BE2C (cell line): ENCODE results near the gene ZMAT5.
A peak's percentile ranks its signal among the peaks of the same experiment; 100 is the strongest.

Experiments
- DNase-seq: peaks from one replicate; pipeline ENCODE4 v3.0.0-alpha.2; 2020
- H3K27me3 ChIP-seq: fragments of 250-450 bp; sonication (Bioruptor Pico); 2 replicates; pipeline ENCODE4 v1.5.1; 2020; ENCODE audit warnings: mild to moderate bottlenecking
- H3K36me3 ChIP-seq: fragments of 250-450 bp; sonication (Bioruptor Pico); 2 replicates; pipeline ENCODE4 v1.5.1; 2020; ENCODE audit warnings: mild to moderate bottlenecking
- H3K4me1 ChIP-seq: fragments of 250-450 bp; sonication (Bioruptor Pico); 2 replicates; pipeline ENCODE4 v1.5.1; 2020
- H3K4me3 ChIP-seq: 2 replicates; pipeline ENCODE4 v1.5.1; 2011; ENCODE audit warnings: low read depth, low read length
- H3K9me3 ChIP-seq: fragments of 250-450 bp; sonication (Bioruptor Pico); 2 replicates; pipeline ENCODE4 v1.5.1; 2020
- TF ChIP-seq, protein P1 (sequence below): IDR thresholded peaks from 2 replicates; pipeline ENCODE4 v1.5.1; 2012; ENCODE audit warnings: mild to moderate bottlenecking, low read depth, low read length

The ZMAT5 gene

DNA sequence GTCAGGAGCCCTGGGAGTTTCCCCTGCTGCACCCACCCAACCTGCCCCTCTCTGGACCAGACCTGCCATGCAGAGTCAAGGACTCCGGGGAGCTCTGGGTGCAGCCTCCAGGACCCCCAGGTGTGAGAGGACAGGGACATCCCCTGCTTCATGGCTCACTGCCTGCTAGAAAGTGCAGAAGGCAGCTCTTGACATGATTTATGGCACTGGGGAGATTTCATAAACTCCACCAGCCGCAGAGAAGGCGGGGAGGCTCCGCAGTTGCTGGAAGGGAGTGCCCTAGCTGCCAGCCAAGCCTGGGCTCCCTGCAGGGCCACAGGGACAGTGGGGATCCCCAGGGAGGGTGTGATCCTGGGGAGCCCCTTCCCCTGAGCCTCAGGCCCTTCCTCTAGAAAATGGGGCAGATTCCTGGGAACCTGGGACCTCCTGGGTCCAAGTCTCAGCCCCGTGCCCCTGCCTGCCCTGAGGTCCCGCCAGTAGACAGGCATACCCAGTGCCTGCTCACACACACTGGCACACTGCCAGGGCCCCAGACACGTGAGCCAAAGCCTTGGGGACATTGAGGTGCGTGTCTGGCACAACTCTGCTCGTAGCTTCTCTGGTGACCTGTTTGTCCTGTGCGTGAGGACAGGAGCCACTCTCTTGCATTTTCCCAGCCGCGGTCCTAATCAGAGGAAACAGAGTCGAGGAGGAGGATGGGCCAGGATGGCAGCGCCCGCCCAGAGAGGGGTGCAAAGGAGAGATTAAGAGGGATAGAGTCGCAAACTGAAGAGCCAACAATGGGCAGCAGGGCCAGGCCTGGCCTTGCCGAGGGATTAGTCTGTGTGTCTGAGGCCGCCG is 33.2 kb downstream of the ZMAT5 start:
- Histone ChIP-seq H3K4me1 (peaks cover 19% of the 10 kb centered on the region), H3K9me3 (no peaks in the 10 kb centered on the region), H3K4me3 (peak overlapping the region; percentile 31), H3K36me3 (no peaks in the 10 kb centered on the region), H3K27me3 (no peaks in the 10 kb centered on the region)
- TF ChIP-seq, protein P1, sequence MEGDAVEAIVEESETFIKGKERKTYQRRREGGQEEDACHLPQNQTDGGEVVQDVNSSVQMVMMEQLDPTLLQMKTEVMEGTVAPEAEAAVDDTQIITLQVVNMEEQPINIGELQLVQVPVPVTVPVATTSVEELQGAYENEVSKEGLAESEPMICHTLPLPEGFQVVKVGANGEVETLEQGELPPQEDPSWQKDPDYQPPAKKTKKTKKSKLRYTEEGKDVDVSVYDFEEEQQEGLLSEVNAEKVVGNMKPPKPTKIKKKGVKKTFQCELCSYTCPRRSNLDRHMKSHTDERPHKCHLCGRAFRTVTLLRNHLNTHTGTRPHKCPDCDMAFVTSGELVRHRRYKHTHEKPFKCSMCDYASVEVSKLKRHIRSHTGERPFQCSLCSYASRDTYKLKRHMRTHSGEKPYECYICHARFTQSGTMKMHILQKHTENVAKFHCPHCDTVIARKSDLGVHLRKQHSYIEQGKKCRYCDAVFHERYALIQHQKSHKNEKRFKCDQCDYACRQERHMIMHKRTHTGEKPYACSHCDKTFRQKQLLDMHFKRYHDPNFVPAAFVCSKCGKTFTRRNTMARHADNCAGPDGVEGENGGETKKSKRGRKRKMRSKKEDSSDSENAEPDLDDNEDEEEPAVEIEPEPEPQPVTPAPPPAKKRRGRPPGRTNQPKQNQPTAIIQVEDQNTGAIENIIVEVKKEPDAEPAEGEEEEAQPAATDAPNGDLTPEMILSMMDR, result no peak
- DNase-seq, result peak; percentile 94

DNA sequence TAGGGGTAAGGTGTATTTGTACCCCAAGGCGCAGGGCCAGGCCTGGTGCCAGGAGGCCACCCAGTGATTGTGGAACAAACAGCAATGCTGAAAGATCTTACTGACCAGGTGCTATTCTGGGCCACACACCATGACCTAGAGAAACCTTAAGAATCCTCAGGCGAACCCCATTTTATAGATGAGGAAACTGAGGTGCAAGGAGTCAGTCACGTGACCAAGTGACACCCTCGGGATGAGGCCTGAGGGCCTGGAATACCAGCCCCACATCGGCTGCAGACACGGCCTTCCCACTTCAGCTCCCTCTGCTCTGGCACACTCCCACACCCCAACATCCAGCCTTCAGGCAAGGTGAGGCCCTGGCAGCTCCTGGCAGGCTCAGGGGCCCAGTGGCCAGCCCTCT is 33.9 kb downstream of the ZMAT5 start:
- no peaks in the 10 kb centered on the region for H3K9me3 ChIP-seq
- TF ChIP-seq, protein P1, result no peak
- H3K4me1 ChIP-seq, result peaks cover 19% of the 10 kb centered on the region
- no peak overlapping the region for H3K4me3 ChIP-seq
- H3K27me3 ChIP-seq, result no peaks in the 10 kb centered on the region
- no peak for DNase-seq
- H3K36me3 ChIP-seq, result no peaks in the 10 kb centered on the region

DNA sequence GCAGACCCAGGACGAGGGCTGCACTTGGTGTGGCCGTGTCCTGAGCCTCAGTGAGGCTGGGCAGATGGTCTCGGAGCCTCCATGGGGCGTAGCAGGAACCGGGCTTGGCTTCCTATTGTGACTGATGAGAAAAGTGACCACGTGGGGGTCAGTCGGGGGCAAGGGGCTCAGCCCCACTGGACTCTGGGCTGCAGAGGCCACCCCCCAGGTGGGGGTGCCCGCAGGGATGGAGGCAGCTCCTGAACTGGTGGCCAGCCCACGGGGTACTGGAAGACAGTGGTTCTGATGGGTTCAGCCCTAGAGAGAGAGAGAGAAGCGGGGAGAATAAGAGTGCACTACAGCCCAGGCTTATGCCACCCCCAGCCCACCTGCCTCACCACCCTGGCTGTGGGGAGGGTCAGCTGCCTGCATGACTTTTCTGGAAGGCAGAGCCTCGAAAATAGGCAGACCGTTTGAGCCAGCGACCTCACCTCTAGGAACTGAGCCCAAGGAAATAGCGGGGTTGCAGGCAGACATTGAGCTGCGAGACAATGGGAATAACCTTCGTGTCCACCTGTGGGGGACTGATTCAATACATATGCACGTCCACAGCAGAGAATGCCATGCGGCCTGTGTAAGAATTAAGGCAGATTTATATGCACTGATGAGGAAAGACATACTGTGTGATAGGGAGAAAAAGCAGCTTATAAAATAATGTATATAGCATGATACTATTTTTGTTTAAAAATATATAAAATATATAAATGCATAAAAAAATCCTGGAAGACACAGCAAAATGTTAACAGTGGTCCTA is 35.6 kb downstream of the ZMAT5 start:
- peaks cover 19% of the 10 kb centered on the region for H3K4me1 ChIP-seq
- no peak overlapping the region for H3K4me3 ChIP-seq
- no peaks in the 10 kb centered on the region for H3K36me3 ChIP-seq
- no peak for DNase-seq
- no peaks in the 10 kb centered on the region for H3K9me3 ChIP-seq
- no peaks in the 10 kb centered on the region for H3K27me3 ChIP-seq
- TF ChIP-seq, protein P1, result no peak

DNA sequence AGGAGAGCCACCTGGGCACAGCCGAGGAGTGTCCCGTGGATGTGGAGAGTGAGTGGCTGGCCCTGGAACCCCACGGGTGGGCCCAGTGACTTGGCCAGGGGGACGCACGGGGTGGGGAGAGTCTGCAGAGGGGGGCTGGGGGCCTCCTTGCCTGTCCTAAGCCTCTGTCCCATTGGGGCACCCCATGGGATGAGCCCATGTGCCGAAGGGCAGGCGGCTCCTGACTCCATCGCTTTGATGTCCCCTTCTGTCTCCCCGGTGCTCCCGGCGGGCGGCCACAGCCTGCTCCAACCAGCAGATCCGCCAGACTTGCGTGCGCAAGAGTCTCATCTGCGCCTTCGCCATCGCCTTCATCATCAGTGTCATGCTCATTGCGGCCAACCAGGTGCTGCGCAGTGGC is 37.6 kb downstream of the ZMAT5 start:
- Histone ChIP-seq H3K27me3 (no peaks in the 10 kb centered on the region), H3K36me3 (no peaks in the 10 kb centered on the region), H3K4me1 (peaks cover 14% of the 10 kb centered on the region), H3K9me3 (no peaks in the 10 kb centered on the region), H3K4me3 (no peak overlapping the region)
- TF ChIP-seq, protein P1, result no peak
- no peak for DNase-seq

DNA sequence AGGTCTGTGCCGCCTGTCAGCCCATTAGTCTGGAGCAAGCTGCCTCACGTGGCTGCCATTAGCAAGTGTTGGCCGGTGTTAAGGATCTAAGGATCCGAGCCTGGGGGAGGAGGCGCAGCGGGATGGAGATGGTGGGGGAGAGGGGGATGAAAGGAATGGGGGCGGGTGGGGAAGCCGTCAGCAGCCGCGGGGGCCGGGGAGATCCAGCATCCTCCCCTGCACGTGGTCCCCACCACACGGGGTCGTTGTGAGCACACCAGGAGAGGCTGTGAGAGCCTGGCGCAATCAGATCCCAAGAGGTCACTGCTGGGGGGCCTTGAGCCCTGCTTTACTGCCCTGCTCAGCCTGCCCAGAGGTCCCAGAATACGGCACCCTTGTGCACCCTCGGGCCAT is 39.7 kb downstream of the ZMAT5 start:
- Histone ChIP-seq H3K4me3 (no peak overlapping the region), H3K4me1 (peaks cover 5% of the 10 kb centered on the region), H3K27me3 (no peaks in the 10 kb centered on the region), H3K9me3 (no peaks in the 10 kb centered on the region), H3K36me3 (no peaks in the 10 kb centered on the region)
- peak; percentile 81 for DNase-seq
- TF ChIP-seq, protein P1, result peak; percentile 55
